K562 (cell line): Measurements from ENCODE around the gene SSU72. TPM values are rescaled to one million over a fixed set of nuclear protein-coding genes. Genes with fewer than 3 reads are reported as not detected.

Experiments used
- CTCF ChIP-seq, 3 experiments: IDR thresholded peaks in 2 of 3; conservative IDR thresholded peaks in 1 of 3; 2 replicates each; pipeline ENCODE4 v1.5.1; 2011 to 2012; ENCODE audit warnings: low read length in 3 of 3, mild to moderate bottlenecking in 3 of 3, control low read depth in 2 of 3, improper control_type of control experiment in 1 of 3, inconsistent platforms in 1 of 3, low read depth in 1 of 3, mixed read lengths in 1 of 3, moderate library complexity in 1 of 3; ENCODE audit not compliant: insufficient read depth in 2 of 3
- ELF4 ChIP-seq: fragments of 450-650 bp; formaldehyde crosslinking; IDR thresholded peaks from 2 replicates; pipeline ENCODE4 v1.4.0; 2022; ENCODE audit warnings: missing genetic modification characterization
- GATA2 ChIP-seq: sonication (generic); formaldehyde crosslinking; IDR thresholded peaks from 2 replicates; pipeline ENCODE4 v1.4.0; 2020; ENCODE audit warnings: mild to moderate bottlenecking, missing genetic modification reagents
- GTF2B ChIP-seq: IDR thresholded peaks from 2 replicates; pipeline ENCODE4 v1.6.1; 2011; ENCODE audit not compliant: insufficient read length; ENCODE audit errors: extremely low read depth
- GTF2E2 ChIP-seq: fragments of 200-800 bp; sonication (Bioruptor generic); IDR thresholded peaks from 2 replicates; pipeline ENCODE4 v1.6.1; 2016; ENCODE audit warnings: missing genetic modification characterization, missing compliant biosample characterization
- HINFP ChIP-seq: fragments of 450-650 bp; conservative IDR thresholded peaks from 2 replicates; pipeline ENCODE4 v1.6.1; 2016; ENCODE audit warnings: missing genetic modification characterization, low read depth, mild to moderate bottlenecking, control low read depth, missing compliant biosample characterization
- KDM2B ChIP-seq: fragments of 250-450 bp; sonication (Bioruptor Pico); IDR thresholded peaks from 2 replicates; pipeline ENCODE4 v1.8.0; 2021; ENCODE audit warnings: mild to moderate bottlenecking, moderate library complexity
- PCBP1 ChIP-seq: fragments of 200-400 bp; formaldehyde crosslinking; IDR thresholded peaks from 2 replicates; pipeline ENCODE4 v1.6.1; 2018; ENCODE audit warnings: mild to moderate bottlenecking, low read depth, low read length; ENCODE audit not compliant: poor library complexity, severe bottlenecking
- PHF20 ChIP-seq: fragments of 450-650 bp; IDR thresholded peaks from 2 replicates; pipeline ENCODE4 v1.6.1; 2018; ENCODE audit not compliant: partially characterized antibody
- POLR3A ChIP-seq: IDR thresholded peaks from 2 replicates; pipeline ENCODE4 v1.6.1; 2011; ENCODE audit warnings: borderline replicate concordance, mild to moderate bottlenecking, moderate library complexity; ENCODE audit not compliant: insufficient read length, insufficient read depth; ENCODE audit errors: extremely low read depth
- POLR3G ChIP-seq: IDR thresholded peaks from 2 replicates; pipeline ENCODE4 v1.6.1; 2011; ENCODE audit not compliant: insufficient read length, insufficient replicate concordance; ENCODE audit errors: extremely low read depth
- RAD51 ChIP-seq: fragments of 450-650 bp; IDR thresholded peaks from 2 replicates; pipeline ENCODE4 v1.7.1; 2016; ENCODE audit warnings: low read depth, mild to moderate bottlenecking, borderline replicate concordance
- RFX7 ChIP-seq: fragments of 250-450 bp; sonication (Bioruptor Pico); IDR thresholded peaks from 2 replicates; pipeline ENCODE4 v1.5.1; 2021; ENCODE audit warnings: mild to moderate bottlenecking
- SMARCA5 ChIP-seq: fragments of 450-650 bp; IDR thresholded peaks from 2 replicates; pipeline ENCODE4 v1.6.1; 2016
- THAP12 ChIP-seq: fragments of 250-450 bp; sonication (Bioruptor Pico); IDR thresholded peaks from 2 replicates; pipeline ENCODE4 v1.9.0; 2021; ENCODE audit warnings: mild to moderate bottlenecking, inconsistent platforms
- U2AF1 ChIP-seq: fragments of 200-400 bp; formaldehyde crosslinking; optimal IDR thresholded peaks from 2 replicates; pipeline ENCODE3; 2017; ENCODE audit warnings: mild to moderate bottlenecking, low read depth, low read length, moderate library complexity
- ZBTB12 ChIP-seq: fragments of 250-450 bp; sonication (Bioruptor Pico); IDR thresholded peaks from 2 replicates; pipeline ENCODE4 v1.4.0; 2020
- ZBTB7A ChIP-seq: IDR thresholded peaks from 2 replicates; pipeline ENCODE4 v1.6.1; 2011; ENCODE audit warnings: low read depth, mild to moderate bottlenecking, low read length, moderate library complexity, borderline replicate concordance; ENCODE audit not compliant: control insufficient read depth
- ZC3H4 ChIP-seq: sonication (generic); formaldehyde crosslinking; IDR thresholded peaks from 2 replicates; pipeline ENCODE4 v1.9.0; 2021; ENCODE audit warnings: missing genetic modification reagents, borderline replicate concordance
- ZNF436 ChIP-seq: fragments of 250-450, 450-650 bp; sonication (Bioruptor Pico); formaldehyde crosslinking; IDR thresholded peaks from 2 replicates; pipeline ENCODE4 v1.7.0; 2020; ENCODE audit warnings: mild to moderate bottlenecking
- polyA plus RNA-seq, 8 experiments: library from polyadenylated mRNA; depleted of rRNA in 4 of 8; stranded (reverse) in 5 of 8; unstranded in 3 of 8; fragments of >200 nt; fragmentation: Nextera tagmentation in 2 of 8; fragmentation: Illumina TruSeq in 1 of 8; extraction: Ambion mirVana in 2 of 8; extraction: Trizol in 1 of 8; gene quantifications; 2 replicates each; pipeline versions ENCODE4 v1.2.1 to v1.2.3, GENCODE V29; 2011 to 2014; ENCODE audit warnings: inconsistent platforms in 1 of 8, missing spikeins in 1 of 8
- total RNA-seq, 7 experiments: library from RNA; depleted of rRNA in 6 of 7; stranded (reverse); fragments of >200 nt in 6 of 7; fragmentation: Illumina TruSeq in 2 of 7; extraction: Trizol in 2 of 7; gene quantifications; 2 replicates each; pipeline versions ENCODE4 v1.2.1 to v1.2.3, GENCODE V29; 2011 to 2021; ENCODE audit warnings: low replicate concordance in 1 of 7

Gene SSU72
- total and polyA plus RNA-seq, 9 of the 15 experiments (the other 6 are each of a cell fraction or from before 2014, with no cell fraction given) = 70.8 to 201 (median 94.6) TPM

- TF ChIP-seq ZC3H4 (CRISPR knock-in tag) = 0 out of 2 replicates have a peak, but pooled peaks have one; percentile 49
- peak; percentile 17 to 32 (median 21); a peak in 3 of 6 replicates for TF ChIP-seq CTCF (IDR thresholded peaks at IDR 0.05 in 2 of 3, conservative IDR thresholded peaks at IDR 0.05 in 1 of 3; ENCODE audit: insufficient read depth in 2 of 3, low read depth in 1 of 3, low read length in 3 of 3)
- peak; percentile 99 for TF ChIP-seq ZBTB7A
- no peak for TF ChIP-seq ELF4 (CRISPR knock-in tag)
- no peak for TF ChIP-seq POLR3A
- no peak for TF ChIP-seq ZNF436 (CRISPR knock-in tag)
- TF ChIP-seq U2AF1 = no peak
- no peak for TF ChIP-seq GTF2B
- TF ChIP-seq GTF2E2 = no peak
- no peak for TF ChIP-seq RAD51
- no peak for TF ChIP-seq SMARCA5
- TF ChIP-seq PCBP1 = peak; percentile 39
- TF ChIP-seq KDM2B (CRISPR knock-in tag) = no peak
- TF ChIP-seq PHF20 = no peak
- no peak for TF ChIP-seq GATA2 (CRISPR knock-in tag)
- no peak for TF ChIP-seq HINFP (tag)
- TF ChIP-seq ZBTB12 = no peak
- 0 out of 2 replicates have a peak, but pooled peaks have one; percentile 37 for TF ChIP-seq THAP12 (CRISPR knock-in tag)
- TF ChIP-seq POLR3G = no peak
- no peak for TF ChIP-seq RFX7 (CRISPR knock-in tag)
Measured at GRCh38 chr1:1597275-1597930, 22.7 kb upstream of the SSU72 start (continued).
